Memory B cell (primary cell): ENCODE data around the gene BCO1.

Experiments
- ATAC-seq: fragments of 150-1000 bp; cut with Tn5 transposase; 2 replicates; pipeline ENCODE4 v1.10.0; 2021; ENCODE audit warnings: low read depth, mild to moderate bottlenecking, moderate library complexity
- DNase-seq, 2 donors: peaks; one replicate each; pipeline ENCODE4 v3.0.0; 2022; ENCODE audit warnings: low spot score in 2 of 2
- H3K27ac Mint-ChIP-seq: one replicate; pipeline ENCODE4 v1.8.0; 2022; ENCODE audit warnings: mild to moderate bottlenecking, moderate library complexity, mixed read lengths
- H3K27me3 Mint-ChIP-seq: one replicate; pipeline ENCODE4 v1.8.0; 2022; ENCODE audit warnings: mixed read lengths
- H3K36me3 Mint-ChIP-seq: one replicate; pipeline ENCODE4 v1.8.0; 2022; ENCODE audit warnings: mild to moderate bottlenecking, mixed read lengths
- H3K4me1 Mint-ChIP-seq: one replicate; pipeline ENCODE4 v1.8.0; 2022; ENCODE audit warnings: mixed read lengths
- H3K4me3 Mint-ChIP-seq: one replicate; pipeline ENCODE4 v1.8.0; 2022; ENCODE audit warnings: mild to moderate bottlenecking, moderate library complexity, mixed read lengths
- H3K9me3 Mint-ChIP-seq: one replicate; pipeline ENCODE4 v1.8.0; 2022; ENCODE audit warnings: mixed read lengths

BCO1 gene

DNA sequence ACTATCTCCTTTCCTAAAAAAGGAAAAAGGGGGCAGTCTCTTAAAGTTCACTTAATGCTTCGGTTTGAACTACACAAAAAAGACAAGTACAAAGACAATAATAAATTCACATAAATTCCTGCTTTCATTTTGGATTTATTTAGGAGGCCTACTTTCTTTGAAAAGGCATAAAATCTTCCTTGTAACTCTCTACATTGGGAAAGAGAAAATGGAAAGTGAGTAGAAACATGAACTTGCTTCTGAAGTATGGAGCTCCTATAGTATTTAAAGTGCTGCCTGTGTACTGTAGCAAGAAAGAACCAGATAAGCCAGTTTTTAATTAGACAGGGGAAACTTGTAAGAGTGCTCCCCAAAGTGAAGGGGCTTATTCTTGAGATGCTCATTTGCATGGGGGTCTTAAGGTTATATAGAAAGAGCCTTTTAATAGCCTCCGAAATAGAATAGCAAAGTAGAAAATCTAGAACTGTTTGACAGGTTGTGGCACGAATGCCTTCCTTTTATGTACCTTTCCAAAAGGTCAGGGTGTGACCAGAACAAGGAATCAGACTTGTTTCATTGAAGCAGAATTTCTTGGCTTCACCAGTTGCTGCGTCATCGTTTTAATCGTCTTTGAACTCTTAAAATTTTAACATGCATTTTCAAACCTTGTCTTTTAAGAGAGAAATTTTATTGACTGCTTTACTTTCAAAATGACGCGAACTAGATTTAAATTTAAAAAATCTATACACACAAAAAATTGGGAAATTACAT lies 89.1 kb downstream of the BCO1 start:
- H3K4me1 Mint-ChIP-seq: peaks cover 13% of the 10 kb centered on the region
- H3K27me3 Mint-ChIP-seq: no peaks in the 10 kb centered on the region
- no peaks in the 10 kb centered on the region for H3K9me3 Mint-ChIP-seq
- H3K27ac Mint-ChIP-seq: no peak overlapping the region
- ATAC-seq (no peak), DNase-seq (no peak)
- H3K4me3 Mint-ChIP-seq: no peak overlapping the region
- peaks cover 14% of the 10 kb centered on the region for H3K36me3 Mint-ChIP-seq

DNA sequence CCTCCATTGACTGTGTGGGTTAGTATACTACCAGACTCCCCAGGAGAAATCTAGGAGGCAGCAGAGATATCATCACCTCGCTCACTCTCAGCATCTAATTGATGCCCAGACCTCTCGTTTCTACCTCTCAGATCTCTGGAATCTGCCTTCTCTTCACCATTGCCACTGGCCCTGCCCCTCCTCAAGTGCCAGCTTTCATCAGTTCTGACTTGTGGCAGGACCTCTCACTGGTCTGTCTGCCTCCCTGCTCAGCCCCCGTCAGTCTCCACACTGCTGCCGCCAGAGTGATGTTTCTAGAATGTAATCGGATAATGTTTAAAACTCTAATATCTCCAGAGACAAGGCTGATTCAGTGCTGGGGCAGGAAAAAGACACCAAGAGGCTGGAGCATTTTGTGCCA lies 91.5 kb downstream of the BCO1 start:
- no peak overlapping the region for H3K4me3 Mint-ChIP-seq
- no peaks in the 10 kb centered on the region for H3K27me3 Mint-ChIP-seq
- H3K27ac Mint-ChIP-seq: no peak overlapping the region
- H3K4me1 Mint-ChIP-seq: peaks cover 8% of the 10 kb centered on the region
- H3K9me3 Mint-ChIP-seq: no peaks in the 10 kb centered on the region
- no peak for DNase-seq
- no peak for ATAC-seq
- H3K36me3 Mint-ChIP-seq: peaks cover 13% of the 10 kb centered on the region

DNA sequence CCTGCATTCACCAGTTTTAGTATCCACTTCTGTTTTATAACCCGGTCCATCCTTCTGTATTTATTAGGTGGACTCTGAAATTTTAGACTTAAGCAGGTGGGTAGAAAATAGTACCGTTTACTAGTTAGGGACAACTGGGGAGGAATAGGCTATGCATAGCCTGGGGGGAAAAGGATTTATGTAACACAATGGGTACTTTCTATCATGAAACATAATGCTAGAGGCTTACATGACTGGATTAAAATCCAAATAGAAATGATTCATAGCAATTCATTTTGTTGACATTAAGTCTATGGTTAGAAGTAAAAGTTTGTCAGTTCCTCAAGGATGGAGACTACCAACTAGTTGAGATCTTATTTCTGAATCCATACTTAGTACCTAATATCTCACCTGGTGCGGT lies 94.9 kb downstream of the BCO1 start:
- no peak overlapping the region for H3K4me3 Mint-ChIP-seq
- no peak for DNase-seq
- H3K36me3 Mint-ChIP-seq: peaks cover 8% of the 10 kb centered on the region
- H3K9me3 Mint-ChIP-seq: no peaks in the 10 kb centered on the region
- H3K27ac Mint-ChIP-seq: no peak overlapping the region
- no peaks in the 10 kb centered on the region for H3K27me3 Mint-ChIP-seq
- ATAC-seq: no peak
- H3K4me1 Mint-ChIP-seq: peaks cover 8% of the 10 kb centered on the region

DNA sequence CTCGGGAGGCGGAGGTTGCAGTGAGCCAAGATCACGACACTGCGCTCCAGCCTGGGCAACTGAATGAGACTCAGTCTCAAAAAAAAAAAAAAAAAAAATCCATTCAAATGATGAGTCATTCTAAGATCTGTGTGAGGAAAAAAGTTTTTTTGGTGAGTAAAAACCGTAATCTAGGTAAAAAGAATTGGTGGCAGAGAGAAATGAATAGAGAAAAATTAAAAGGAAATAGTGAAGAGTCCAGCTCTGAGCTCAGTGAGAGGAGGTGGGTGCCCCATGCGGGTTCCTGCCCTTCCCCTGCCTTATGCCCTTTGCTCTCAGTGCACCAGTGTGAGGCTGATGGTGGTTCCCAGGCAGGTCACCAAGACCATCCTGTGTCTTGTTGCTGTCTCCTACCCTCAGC lies 97.2 kb downstream of the BCO1 start:
- H3K27me3 Mint-ChIP-seq: no peaks in the 10 kb centered on the region
- peaks cover 6% of the 10 kb centered on the region for H3K36me3 Mint-ChIP-seq
- ATAC-seq (no peak), DNase-seq (no peak)
- H3K27ac Mint-ChIP-seq: no peak overlapping the region
- H3K4me3 Mint-ChIP-seq: no peak overlapping the region
- H3K9me3 Mint-ChIP-seq: no peaks in the 10 kb centered on the region
- H3K4me1 Mint-ChIP-seq: peaks cover 2% of the 10 kb centered on the region

DNA sequence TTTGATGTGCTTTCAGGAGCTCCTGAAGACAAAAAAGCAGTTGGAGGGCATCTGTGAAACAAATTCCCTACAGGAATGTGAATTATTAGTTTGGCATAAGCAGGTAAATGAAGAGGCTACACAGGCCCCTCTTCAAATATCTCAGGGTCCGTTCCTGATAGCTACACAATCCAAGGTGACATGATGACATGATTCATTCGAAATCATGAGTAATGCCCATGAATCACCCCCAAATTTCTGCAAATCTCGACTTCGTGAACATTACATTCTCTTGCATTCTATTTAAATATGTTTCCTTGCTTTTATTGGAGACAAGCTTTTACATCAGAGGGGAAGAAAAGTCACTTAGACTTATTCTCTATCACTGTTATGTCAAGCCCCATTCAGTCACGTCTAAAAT lies 98.6 kb downstream of the BCO1 start:
- ATAC-seq: no peak
- peaks cover 8% of the 10 kb centered on the region for H3K36me3 Mint-ChIP-seq
- DNase-seq: no peak
- no peaks in the 10 kb centered on the region for H3K4me1 Mint-ChIP-seq
- H3K4me3 Mint-ChIP-seq: no peak overlapping the region
- no peak overlapping the region for H3K27ac Mint-ChIP-seq
- no peaks in the 10 kb centered on the region for H3K27me3 Mint-ChIP-seq
- H3K9me3 Mint-ChIP-seq: peaks cover 2% of the 10 kb centered on the region
